ENCODE data around the gene CNIH3.

CNIH3 gene

DNA sequence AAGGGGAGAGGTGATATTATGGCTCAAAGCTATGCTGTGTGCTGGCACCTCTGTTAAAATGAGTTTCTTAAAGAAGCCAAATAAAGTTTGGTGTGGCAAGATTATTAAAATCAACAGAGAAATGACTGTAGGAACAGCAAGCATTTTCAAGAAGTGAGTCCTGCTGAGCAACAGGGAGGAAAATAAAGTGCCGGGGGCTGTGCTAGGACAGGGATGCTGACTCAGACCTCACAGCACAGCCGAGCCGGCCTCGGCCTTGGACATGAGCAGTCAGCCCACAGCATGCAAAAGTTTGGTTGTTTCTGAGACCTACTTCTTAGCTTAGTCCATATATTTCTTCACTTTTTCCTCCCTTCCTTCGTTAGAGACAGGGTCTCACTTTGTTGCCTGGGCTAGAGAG lies 19.2 kb downstream of the CNIH3 start:
- POLR2A ChIA-PET, result no interaction called here
- no peak overlapping the region for H3K4me3 ChIP-seq (ENCODE audit: low read depth, low read length)
- CTCF ChIA-PET, result interaction anchor here (0.9 to 19.0 kb wide), 8 partner anchors 9 to 287 kb away, joined by 3 to 240 read pairs (median 4); no protein-coding TSS in a partner anchor
- no peak for DNase-seq (ENCODE audit: low read depth, low spot score)
- TF ChIP-seq, protein P1, sequence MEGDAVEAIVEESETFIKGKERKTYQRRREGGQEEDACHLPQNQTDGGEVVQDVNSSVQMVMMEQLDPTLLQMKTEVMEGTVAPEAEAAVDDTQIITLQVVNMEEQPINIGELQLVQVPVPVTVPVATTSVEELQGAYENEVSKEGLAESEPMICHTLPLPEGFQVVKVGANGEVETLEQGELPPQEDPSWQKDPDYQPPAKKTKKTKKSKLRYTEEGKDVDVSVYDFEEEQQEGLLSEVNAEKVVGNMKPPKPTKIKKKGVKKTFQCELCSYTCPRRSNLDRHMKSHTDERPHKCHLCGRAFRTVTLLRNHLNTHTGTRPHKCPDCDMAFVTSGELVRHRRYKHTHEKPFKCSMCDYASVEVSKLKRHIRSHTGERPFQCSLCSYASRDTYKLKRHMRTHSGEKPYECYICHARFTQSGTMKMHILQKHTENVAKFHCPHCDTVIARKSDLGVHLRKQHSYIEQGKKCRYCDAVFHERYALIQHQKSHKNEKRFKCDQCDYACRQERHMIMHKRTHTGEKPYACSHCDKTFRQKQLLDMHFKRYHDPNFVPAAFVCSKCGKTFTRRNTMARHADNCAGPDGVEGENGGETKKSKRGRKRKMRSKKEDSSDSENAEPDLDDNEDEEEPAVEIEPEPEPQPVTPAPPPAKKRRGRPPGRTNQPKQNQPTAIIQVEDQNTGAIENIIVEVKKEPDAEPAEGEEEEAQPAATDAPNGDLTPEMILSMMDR (IDR thresholded peaks at IDR 0.05; ENCODE audit: insufficient read depth, low read length, missing control alignments), result no peak

DNA sequence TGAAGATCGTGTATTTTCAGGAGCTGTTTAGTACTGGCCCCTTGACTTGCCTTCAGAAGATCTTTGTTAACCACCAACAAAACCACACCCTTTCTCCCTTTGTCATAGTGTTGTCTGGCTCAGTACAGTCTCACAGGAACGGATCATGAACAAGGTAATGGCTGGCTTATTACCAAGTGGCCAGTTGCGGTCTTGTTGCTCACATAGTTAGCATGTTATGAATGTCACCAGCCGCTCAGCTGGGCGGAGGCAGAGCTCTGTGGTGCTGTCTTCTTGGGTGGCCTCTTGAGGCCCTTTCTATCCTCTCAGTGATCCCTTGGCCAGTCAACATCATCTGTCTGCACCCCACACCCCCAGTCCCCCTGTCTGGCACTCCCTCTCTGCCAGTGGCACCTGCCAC lies 21.4 kb downstream of the CNIH3 start:
- no peak for DNase-seq (ENCODE audit: low read depth, low spot score)
- CTCF ChIA-PET, result interaction anchor here (1.6 to 19.0 kb wide), 4 partner anchors 12 to 217 kb away, joined by 5 to 240 read pairs (median 106); no protein-coding TSS in a partner anchor
- POLR2A ChIA-PET, result interaction anchor here (0.7 to 0.8 kb wide), 2 partner anchors 15 to 66 kb away, joined by 3 to 4 read pairs; no protein-coding TSS in a partner anchor
- TF ChIP-seq, protein P1 (IDR thresholded peaks at IDR 0.05; ENCODE audit: insufficient read depth, low read length, missing control alignments), result no peak
- no peak overlapping the region for H3K4me3 ChIP-seq (ENCODE audit: low read depth, low read length)

DNA sequence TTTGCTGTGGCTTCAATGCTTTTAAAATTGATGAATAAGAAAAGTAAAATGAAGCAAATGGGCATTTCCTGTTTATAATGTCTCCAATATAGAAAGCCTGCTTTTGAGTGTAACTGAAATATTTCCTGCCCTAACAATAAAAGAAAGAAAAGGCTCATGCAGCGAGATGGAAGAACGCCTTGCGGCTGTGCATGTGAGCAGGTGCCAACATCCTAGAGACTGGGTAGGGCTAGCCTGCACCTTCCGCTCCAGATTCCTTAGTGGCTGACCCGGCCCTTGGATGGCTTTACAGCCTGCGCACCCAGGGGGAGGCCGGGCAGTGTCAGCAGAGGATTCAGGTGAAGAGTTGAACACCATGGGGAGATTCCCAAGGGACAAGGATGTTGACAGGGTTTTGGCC lies 21.8 kb downstream of the CNIH3 start:
- DNase-seq (ENCODE audit: low read depth, low spot score), result no peak
- ChIA-PET CTCF (interaction anchor here (1.6 to 19.0 kb wide), 4 partner anchors 12 to 216 kb away, joined by 5 to 240 read pairs (median 106); no protein-coding TSS in a partner anchor), POLR2A (interaction anchor here (0.7 kb wide), 1 partner anchor 66 kb away, joined by 3 read pairs; no protein-coding TSS in a partner anchor)
- TF ChIP-seq, protein P1 (IDR thresholded peaks at IDR 0.05; ENCODE audit: insufficient read depth, low read length, missing control alignments), result no peak
- H3K4me3 ChIP-seq (ENCODE audit: low read depth, low read length), result no peak overlapping the region

DNA sequence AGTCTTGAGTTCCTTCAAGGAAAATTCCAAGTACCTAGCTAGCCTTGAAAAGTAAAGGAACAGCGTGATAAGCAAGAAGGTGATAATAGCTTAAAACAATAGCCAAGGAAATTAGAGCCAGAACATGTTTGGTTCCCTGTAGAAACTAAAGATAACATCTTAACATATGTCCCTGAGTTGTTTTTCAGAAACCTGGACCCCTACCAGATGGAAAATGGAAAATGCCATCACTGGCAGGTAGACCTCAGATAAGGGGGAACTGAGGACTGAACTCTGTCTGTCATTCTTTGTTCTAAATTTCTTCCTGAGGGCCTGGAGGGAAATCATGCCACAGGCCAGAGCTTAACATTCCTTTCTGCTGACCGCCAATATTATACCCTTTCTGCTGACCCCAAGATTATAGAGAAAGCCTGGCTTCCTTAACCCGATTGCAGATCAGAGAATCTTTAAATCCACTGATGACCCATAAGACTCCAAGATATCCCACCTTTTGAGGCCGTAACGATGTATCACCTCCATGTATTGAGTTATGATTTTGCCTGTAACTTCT lies 23.4 kb downstream of the CNIH3 start:
- ChIA-PET POLR2A (no interaction called here), CTCF (interaction anchor here (0.7 to 19.0 kb wide), 6 partner anchors 10 to 283 kb away, joined by 3 to 240 read pairs (median 23); no protein-coding TSS in a partner anchor)
- H3K4me3 ChIP-seq (ENCODE audit: low read depth, low read length), result no peak overlapping the region
- DNase-seq (ENCODE audit: low read depth, low spot score), result no peak
- TF ChIP-seq, protein P1 (IDR thresholded peaks at IDR 0.05; ENCODE audit: insufficient read depth, low read length, missing control alignments), result no peak

DNA sequence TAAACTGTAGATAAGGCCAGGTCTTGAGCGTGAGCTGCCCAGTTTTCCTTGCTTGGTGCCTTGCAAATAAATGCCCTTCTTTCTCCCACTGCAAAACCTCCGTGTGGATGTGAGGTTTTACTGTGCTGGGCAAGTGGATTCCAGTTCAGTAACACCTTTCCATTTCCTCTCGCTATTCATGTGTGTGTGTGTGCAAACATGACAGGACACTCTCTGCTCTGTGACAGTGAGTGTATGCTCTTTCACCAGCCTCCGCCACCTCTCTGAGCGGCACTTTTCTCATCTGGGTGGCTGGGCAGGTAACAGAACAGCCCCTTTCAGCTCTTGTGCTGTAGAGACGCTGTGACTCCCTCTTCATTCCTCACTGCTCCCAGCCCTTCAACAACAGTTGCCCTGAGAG lies 23.9 kb downstream of the CNIH3 start:
- TF ChIP-seq, protein P1 (IDR thresholded peaks at IDR 0.05; ENCODE audit: insufficient read depth, low read length, missing control alignments), result no peak
- ChIA-PET POLR2A (no interaction called here), CTCF (interaction anchor here (0.7 to 19.0 kb wide), 6 partner anchors 10 to 283 kb away, joined by 3 to 240 read pairs (median 23); no protein-coding TSS in a partner anchor)
- no peak for DNase-seq (ENCODE audit: low read depth, low spot score)
- no peak overlapping the region for H3K4me3 ChIP-seq (ENCODE audit: low read depth, low read length)

DNA sequence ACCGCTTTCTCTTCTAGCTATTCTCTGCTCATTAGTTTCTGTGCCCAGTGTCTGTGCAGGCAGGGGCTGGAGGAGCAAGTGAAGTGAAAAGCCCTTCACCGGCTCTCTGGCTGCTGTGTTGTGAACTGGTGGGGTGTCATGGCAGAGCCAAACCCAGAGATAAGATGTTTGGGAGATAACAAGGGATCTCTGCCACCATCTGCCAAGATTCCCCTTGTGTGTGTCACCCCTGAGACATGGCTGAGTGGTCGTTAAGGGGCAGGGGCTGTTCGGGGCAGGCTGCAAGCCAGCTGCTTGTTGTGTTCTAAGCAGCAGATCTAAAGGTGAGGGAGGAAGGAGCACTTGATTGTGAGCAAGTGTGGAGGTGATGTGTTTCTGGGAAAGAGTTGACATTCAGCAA lies 24.5 kb downstream of the CNIH3 start:
- no peak overlapping the region for H3K4me3 ChIP-seq (ENCODE audit: low read depth, low read length)
- CTCF ChIA-PET, result interaction anchor here (0.7 to 19.0 kb wide), 7 partner anchors 10 to 282 kb away, joined by 3 to 240 read pairs (median 9); no protein-coding TSS in a partner anchor
- POLR2A ChIA-PET, result no interaction called here
- TF ChIP-seq, protein P1 (IDR thresholded peaks at IDR 0.05; ENCODE audit: insufficient read depth, low read length, missing control alignments), result no peak
- DNase-seq (ENCODE audit: low read depth, low spot score), result no peak
